Type B pancreatic cell (in vitro differentiated cells): ENCODE results near the gene LNP1. TPM values are rescaled to one million over a fixed set of nuclear protein-coding genes. Genes with fewer than 3 reads are reported as not detected.
A peak's percentile ranks its signal among the peaks of the same experiment; 100 is the strongest.
"Not testable (repeated sequence)": the region's sequence is repeated elsewhere in the genome, so short reads cannot be mapped to it uniquely, and the experiment has no call there.

ENCODE experiments used
- DNase-seq: peaks from one replicate; pipeline ENCODE4 v3.0.0; 2021; ENCODE audit warnings: mixed read lengths; ENCODE audit not compliant: unreplicated experiment; ENCODE audit errors: extremely low spot score
- H3K27ac Mint-ChIP-seq: 2 replicates; pipeline ENCODE4 v1.8.0; 2021; ENCODE audit warnings: mild to moderate bottlenecking, mixed read lengths
- H3K27me3 Mint-ChIP-seq: 2 replicates; pipeline ENCODE4 v1.8.0; 2021; ENCODE audit warnings: mixed read lengths
- H3K36me3 Mint-ChIP-seq: 2 replicates; pipeline ENCODE4 v1.8.0; 2021; ENCODE audit warnings: mixed read lengths
- H3K4me1 Mint-ChIP-seq: one replicate; pipeline ENCODE4 v1.8.0; 2021; ENCODE audit warnings: mixed read lengths; ENCODE audit not compliant: unreplicated experiment
- H3K4me3 Mint-ChIP-seq: 2 replicates; pipeline ENCODE4 v1.8.0; 2021; ENCODE audit warnings: mild to moderate bottlenecking, mixed read lengths
- H3K9me3 Mint-ChIP-seq: 2 replicates; pipeline ENCODE4 v1.8.0; 2021; ENCODE audit warnings: mixed read lengths
- CTCF ChIP-seq: fragments of 200-600 bp; sonication (generic); conservative IDR thresholded peaks from 2 replicates; pipeline ENCODE4 v1.5.0; 2021; ENCODE audit warnings: antibody characterized with exemption, mild to moderate bottlenecking
- long read RNA-seq: library from polyadenylated mRNA; unstranded; transcript quantifications from one replicate; pipeline ENCODE4 v2.0.0, GENCODE V29; 2020
- total RNA-seq: library from RNA; stranded (reverse); gene quantifications from 2 replicates; pipeline ENCODE4 v1.2.1, GENCODE V29; 2021; ENCODE audit warnings: low replicate concordance

Gene LNP1
- 3.4 and 6.2 TPM in 2 replicates for total RNA-seq
- long read RNA-seq, transcript LNP1-201 (4 exons, 2,210 nt) = major isoform, 25 of 26 reads
- long read RNA-seq, partial matches to known transcripts = 0 of 26 reads
- long read RNA-seq, other reads (novel, unspliced or antisense) = 1 of 26 reads

- peak; percentile 93 for DNase-seq
Measured at GRCh38 chr3:100400780-100401673, at the start of gene LNP1, which contains the start of gene TOMM70. Gene LNP1 (plus strand): TSS chr3:100401539. CDS start chr3:100429730, 28,191 bp downstream. Gene TOMM70 (minus strand): TSS chr3:100401089. CDS start chr3:100400949, 140 bp downstream.

GRCh38 chr3:100351770-100352169, 49.6 kb upstream of the LNP1 start:
- not testable (repeated sequence) for H3K4me1 Mint-ChIP-seq, H3K4me3 Mint-ChIP-seq, H3K9me3 Mint-ChIP-seq, H3K27me3 Mint-ChIP-seq, H3K27ac Mint-ChIP-seq, DNase-seq
- H3K36me3 Mint-ChIP-seq = peaks cover 30% of the 10 kb centered on the region

More at GRCh38 chr3:100400780-100401673, at the start of gene LNP1, which contains the start of gene TOMM70:
- Mint-ChIP-seq H3K27me3 (no peaks in the 10 kb centered on the region), H3K4me1 (peaks cover 22% of the 10 kb centered on the region), H3K36me3 (peaks cover 11% of the 10 kb centered on the region), H3K4me3 (peak within 1 kb of the TSS; percentile 95), H3K27ac (peak within 1 kb of the TSS; percentile 96), H3K9me3 (peaks cover 5% of the 10 kb centered on the region)
- no peak for TF ChIP-seq CTCF

- H3K9me3 Mint-ChIP-seq = no peaks in the 10 kb centered on the region
- H3K36me3 Mint-ChIP-seq = peaks cover 32% of the 10 kb centered on the region
- H3K27ac Mint-ChIP-seq = no peak overlapping the region
- TF ChIP-seq CTCF = no peak
- DNase-seq = no peak
- no peaks in the 10 kb centered on the region for H3K4me1 Mint-ChIP-seq
- no peak overlapping the region for H3K4me3 Mint-ChIP-seq
- no peaks in the 10 kb centered on the region for H3K27me3 Mint-ChIP-seq
Measured at GRCh38 chr3:100352296-100353231, 48.8 kb upstream of the LNP1 start.

GRCh38 chr3:100354850-100355249, 46.5 kb upstream of the LNP1 start:
- Mint-ChIP-seq H3K27me3 (no peaks in the 10 kb centered on the region), H3K27ac (no peak overlapping the region), H3K9me3 (no peaks in the 10 kb centered on the region), H3K36me3 (peaks cover 29% of the 10 kb centered on the region), H3K4me1 (no peaks in the 10 kb centered on the region), H3K4me3 (no peak overlapping the region)
- DNase-seq = no peak
- no peak for TF ChIP-seq CTCF

- peaks cover 27% of the 10 kb centered on the region for H3K36me3 Mint-ChIP-seq
- no peak overlapping the region for H3K4me3 Mint-ChIP-seq
- H3K27ac Mint-ChIP-seq = no peak overlapping the region
- DNase-seq = no peak
- H3K4me1 Mint-ChIP-seq = no peaks in the 10 kb centered on the region
- TF ChIP-seq CTCF = no peak
- no peaks in the 10 kb centered on the region for H3K27me3 Mint-ChIP-seq
- H3K9me3 Mint-ChIP-seq = peaks cover 5% of the 10 kb centered on the region
Measured at GRCh38 chr3:100358413-100358812, 42.9 kb upstream of the LNP1 start.
